Activated B cell treated with CpG ODN at 0.5 μM for 24 hours (primary cell): ENCODE results near the gene PTPN13. TPM values are rescaled to one million over a fixed set of nuclear protein-coding genes. Genes with fewer than 3 reads are reported as not detected.

Source experiments
- ATAC-seq: fragments of 200-7000 bp; cut with Tn5 transposase; one replicate; pipeline ENCODE4 v1.10.0; 2021; ENCODE audit warnings: low read depth, mild to moderate bottlenecking, moderate library complexity
- CTCF ChIA-PET: fragments of 350-600 bp; sonication (Branson Sonifier 250); formaldehyde crosslinking; loops from one replicate; lab custom pipeline; 2021; ENCODE audit warnings: antibody characterized with exemption; lab: Charles Lee
- POLR2A ChIA-PET: fragments of 350-600 bp; sonication (Branson Sonifier 250); formaldehyde crosslinking; loops from one replicate; lab custom pipeline; 2021; ENCODE audit warnings: antibody characterized with exemption; lab: Charles Lee
- DNase-seq: peaks from one replicate; pipeline ENCODE4 v3.0.0; 2022
- H3K27ac Mint-ChIP-seq: one replicate; pipeline ENCODE4 v1.8.0; 2020; ENCODE audit warnings: mixed read lengths
- H3K27me3 Mint-ChIP-seq: one replicate; pipeline ENCODE4 v1.8.0; 2021; ENCODE audit warnings: mixed read lengths
- H3K36me3 Mint-ChIP-seq: one replicate; pipeline ENCODE4 v1.8.0; 2021; ENCODE audit warnings: low read depth, mixed read lengths
- H3K4me1 Mint-ChIP-seq: one replicate; pipeline ENCODE4 v1.8.0; 2021; ENCODE audit warnings: mixed read lengths
- H3K4me3 Mint-ChIP-seq: one replicate; pipeline ENCODE4 v1.8.0; 2020; ENCODE audit warnings: mild to moderate bottlenecking, mixed read lengths
- H3K9me3 Mint-ChIP-seq: one replicate; pipeline ENCODE4 v1.8.0; 2020; ENCODE audit warnings: mixed read lengths
- intact Hi-C: fragments of 100-400 bp; cut with micrococcal nuclease; formaldehyde crosslinking; loops from one replicate; pipeline ENCODE4 v1.15.1; 2024
- total RNA-seq: library from RNA; stranded (reverse); gene quantifications from 2 replicates; pipeline ENCODE4 v1.2.3, GENCODE V29; 2022
- TF ChIP-seq, protein P1 (sequence below): fragments of 200-600 bp; IDR thresholded peaks from one replicate; pipeline ENCODE4 v1.8.0; 2022; ENCODE audit warnings: antibody characterized with exemption, mild to moderate bottlenecking

The PTPN13 gene
- total RNA-seq, 1 donor from 2014 or later: 0.07 TPM

DNA sequence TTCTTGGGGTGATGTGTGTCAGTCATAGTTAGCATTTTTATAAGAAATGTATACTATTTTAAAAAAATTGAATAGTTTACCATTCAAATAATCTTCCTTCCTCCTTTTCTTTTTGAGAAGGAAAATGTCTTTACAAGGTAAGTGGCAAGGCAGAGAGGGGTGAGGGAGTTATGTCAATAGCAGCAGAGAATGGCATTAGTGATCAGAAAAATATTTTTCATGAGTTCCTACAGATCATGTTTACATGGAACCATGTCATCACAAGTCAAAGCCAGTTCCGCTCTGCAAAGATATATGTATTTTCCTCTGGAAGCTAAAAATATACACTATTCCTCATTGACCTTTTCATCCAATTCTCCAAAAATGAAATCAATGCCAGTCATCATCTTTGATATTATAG is 67.3 kb downstream of the PTPN13 start:
- Mint-ChIP-seq H3K4me1 (no peaks in the 10 kb centered on the region), H3K36me3 (no peaks in the 10 kb centered on the region), H3K9me3 (peaks cover 3% of the 10 kb centered on the region), H3K27me3 (no peaks in the 10 kb centered on the region), H3K27ac (no peak overlapping the region), H3K4me3 (no peak overlapping the region)
- ATAC-seq (no peak), DNase-seq (no peak)
- intact Hi-C loops: no loop called here
- ChIA-PET POLR2A (no interaction called here), CTCF (no interaction called here)
- TF ChIP-seq, protein P1, sequence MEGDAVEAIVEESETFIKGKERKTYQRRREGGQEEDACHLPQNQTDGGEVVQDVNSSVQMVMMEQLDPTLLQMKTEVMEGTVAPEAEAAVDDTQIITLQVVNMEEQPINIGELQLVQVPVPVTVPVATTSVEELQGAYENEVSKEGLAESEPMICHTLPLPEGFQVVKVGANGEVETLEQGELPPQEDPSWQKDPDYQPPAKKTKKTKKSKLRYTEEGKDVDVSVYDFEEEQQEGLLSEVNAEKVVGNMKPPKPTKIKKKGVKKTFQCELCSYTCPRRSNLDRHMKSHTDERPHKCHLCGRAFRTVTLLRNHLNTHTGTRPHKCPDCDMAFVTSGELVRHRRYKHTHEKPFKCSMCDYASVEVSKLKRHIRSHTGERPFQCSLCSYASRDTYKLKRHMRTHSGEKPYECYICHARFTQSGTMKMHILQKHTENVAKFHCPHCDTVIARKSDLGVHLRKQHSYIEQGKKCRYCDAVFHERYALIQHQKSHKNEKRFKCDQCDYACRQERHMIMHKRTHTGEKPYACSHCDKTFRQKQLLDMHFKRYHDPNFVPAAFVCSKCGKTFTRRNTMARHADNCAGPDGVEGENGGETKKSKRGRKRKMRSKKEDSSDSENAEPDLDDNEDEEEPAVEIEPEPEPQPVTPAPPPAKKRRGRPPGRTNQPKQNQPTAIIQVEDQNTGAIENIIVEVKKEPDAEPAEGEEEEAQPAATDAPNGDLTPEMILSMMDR: no peak

DNA sequence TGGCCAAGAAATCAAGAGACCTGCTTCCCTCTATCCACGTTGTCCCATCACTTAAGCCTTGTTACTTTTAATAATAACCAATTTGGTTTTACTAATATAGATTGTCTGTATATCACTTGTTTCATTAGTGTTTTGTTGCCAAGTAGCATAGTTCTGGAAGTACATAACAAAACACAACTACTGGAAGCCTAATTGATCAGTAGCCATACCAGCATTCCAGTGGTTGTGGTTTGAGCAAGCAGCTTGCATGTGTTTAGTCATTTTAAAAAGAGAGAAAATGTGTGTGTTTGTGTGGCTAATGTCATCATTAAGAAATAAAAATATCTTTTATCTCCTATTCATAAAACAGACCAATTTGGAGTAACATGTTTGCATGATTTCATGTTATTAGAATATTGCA is 70.8 kb downstream of the PTPN13 start:
- Mint-ChIP-seq H3K36me3 (no peaks in the 10 kb centered on the region), H3K27ac (no peak overlapping the region), H3K9me3 (no peaks in the 10 kb centered on the region), H3K4me1 (no peaks in the 10 kb centered on the region), H3K27me3 (peaks cover 1% of the 10 kb centered on the region), H3K4me3 (no peak overlapping the region)
- ATAC-seq (no peak), DNase-seq (no peak)
- CTCF ChIA-PET: no interaction called here
- POLR2A ChIA-PET: no interaction called here
- intact Hi-C loops: no loop called here
- TF ChIP-seq, protein P1: no peak

DNA sequence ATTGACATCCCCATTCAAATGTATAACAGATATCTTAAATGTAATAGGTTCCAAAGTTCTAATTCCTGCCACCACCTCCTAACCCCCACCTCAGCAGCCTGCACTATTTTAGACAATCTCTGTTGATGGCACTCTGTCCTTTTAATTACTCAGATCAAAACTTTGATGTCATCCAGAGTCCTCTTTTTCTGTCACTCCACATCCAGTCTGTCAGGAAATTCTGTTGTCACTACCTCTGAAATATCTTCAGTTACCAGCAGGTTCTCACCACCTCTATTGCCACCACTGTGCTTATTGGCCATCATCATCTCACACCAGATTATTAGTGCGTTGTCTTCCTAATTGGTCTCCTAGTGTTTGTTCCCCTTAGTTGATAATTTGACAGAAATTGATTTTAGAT is 76.2 kb downstream of the PTPN13 start:
- intact Hi-C loops: no loop called here
- Mint-ChIP-seq H3K9me3 (no peaks in the 10 kb centered on the region), H3K36me3 (no peaks in the 10 kb centered on the region), H3K27me3 (peaks cover 4% of the 10 kb centered on the region), H3K27ac (no peak overlapping the region), H3K4me3 (no peak overlapping the region), H3K4me1 (no peaks in the 10 kb centered on the region)
- POLR2A ChIA-PET: no interaction called here
- CTCF ChIA-PET: no interaction called here
- TF ChIP-seq, protein P1: no peak
- no peak for ATAC-seq
- no peak for DNase-seq

DNA sequence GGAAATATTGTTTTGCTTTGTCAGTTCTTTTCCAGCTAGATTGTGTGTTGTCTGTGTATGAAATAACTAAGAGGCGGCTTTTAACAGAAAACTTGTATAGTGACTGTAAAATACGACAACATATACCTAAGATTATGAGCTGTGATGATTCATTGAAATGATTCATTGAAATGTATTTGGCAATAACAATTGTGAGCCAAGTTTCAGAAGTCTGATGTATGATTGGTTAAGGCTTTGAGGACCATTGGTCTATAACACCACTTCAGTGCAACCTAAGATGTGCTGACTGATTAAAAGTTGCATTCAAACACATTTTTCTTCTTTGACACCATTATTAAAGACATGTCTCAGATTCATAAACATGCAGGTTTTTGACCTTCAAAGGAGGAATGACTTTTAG is 76.6 kb downstream of the PTPN13 start:
- Mint-ChIP-seq H3K27ac (no peak overlapping the region), H3K36me3 (no peaks in the 10 kb centered on the region), H3K4me3 (no peak overlapping the region), H3K9me3 (no peaks in the 10 kb centered on the region), H3K27me3 (peaks cover 4% of the 10 kb centered on the region), H3K4me1 (no peaks in the 10 kb centered on the region)
- ChIA-PET CTCF (no interaction called here), POLR2A (no interaction called here)
- ATAC-seq: no peak
- DNase-seq: no peak
- intact Hi-C loops: no loop called here
- TF ChIP-seq, protein P1: no peak

DNA sequence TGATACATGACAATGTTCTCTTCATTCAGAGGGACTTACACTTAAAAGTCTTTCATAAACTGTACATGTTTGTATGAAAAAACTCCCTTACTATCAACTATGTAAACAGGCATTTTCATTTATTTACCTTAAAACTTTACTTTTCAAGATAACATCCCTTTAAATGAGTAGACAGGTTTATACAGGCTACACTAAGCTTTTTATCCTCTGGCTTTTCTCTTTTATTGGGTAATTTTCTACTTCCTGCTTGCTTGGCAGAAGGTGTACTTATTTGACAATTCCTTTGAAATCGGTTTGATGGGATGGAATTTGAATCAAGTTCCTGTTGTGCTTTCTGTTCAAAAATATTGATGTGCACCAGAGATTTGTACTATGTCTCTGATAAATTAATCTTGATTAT is 81.4 kb downstream of the PTPN13 start:
- H3K27ac Mint-ChIP-seq: no peak overlapping the region
- intact Hi-C loops: no loop called here
- H3K27me3 Mint-ChIP-seq: peaks cover under 1% of the 10 kb centered on the region
- no peak for ATAC-seq
- no peaks in the 10 kb centered on the region for H3K9me3 Mint-ChIP-seq
- POLR2A ChIA-PET: no interaction called here
- H3K36me3 Mint-ChIP-seq: no peaks in the 10 kb centered on the region
- no peak overlapping the region for H3K4me3 Mint-ChIP-seq
- no peak for DNase-seq
- TF ChIP-seq, protein P1: no peak
- no peaks in the 10 kb centered on the region for H3K4me1 Mint-ChIP-seq
- CTCF ChIA-PET: no interaction called here
